ENCODE measurements around the gene HDDC2.

The HDDC2 gene

GRCh38 chr6:125307150-125307838 lies 5.5 kb upstream of the HDDC2 start:
- H3K4me3 ChIP-seq (ENCODE audit: control insufficient read depth, low read depth, low read length): no peak overlapping the region
- no peak for TF ChIP-seq CTCF (IDR thresholded peaks at IDR 0.05; ENCODE audit: control insufficient read depth, insufficient read depth, low read depth, low read length, missing control alignments)
- no peak for DNase-seq (ENCODE audit: low read depth)

GRCh38 chr6:125306756-125307149 lies 5.0 kb upstream of the HDDC2 start:
- no peak overlapping the region for H3K4me3 ChIP-seq (ENCODE audit: control insufficient read depth, low read depth, low read length)
- no peak for TF ChIP-seq CTCF (IDR thresholded peaks at IDR 0.05; ENCODE audit: control insufficient read depth, insufficient read depth, low read depth, low read length, missing control alignments)
- no peak for DNase-seq (ENCODE audit: low read depth)

- DNase-seq (ENCODE audit: low read depth): no peak
- H3K4me3 ChIP-seq (ENCODE audit: control insufficient read depth, low read depth, low read length): no peak overlapping the region
- no peak for TF ChIP-seq CTCF (IDR thresholded peaks at IDR 0.05; ENCODE audit: control insufficient read depth, insufficient read depth, low read depth, low read length, missing control alignments)
Measured at GRCh38 chr6:125304970-125305660, 3.3 kb upstream of the HDDC2 start.

- no peak for TF ChIP-seq CTCF (IDR thresholded peaks at IDR 0.05; ENCODE audit: control insufficient read depth, insufficient read depth, low read depth, low read length, missing control alignments)
- H3K4me3 ChIP-seq (ENCODE audit: control insufficient read depth, low read depth, low read length): no peak overlapping the region
- DNase-seq (ENCODE audit: low read depth): no peak
Measured at GRCh38 chr6:125303512-125303854, 1.7 kb upstream of the HDDC2 start.

- DNase-seq (ENCODE audit: low read depth): no peak
- no peak for TF ChIP-seq CTCF (IDR thresholded peaks at IDR 0.05; ENCODE audit: control insufficient read depth, insufficient read depth, low read depth, low read length, missing control alignments)
- H3K4me3 ChIP-seq (ENCODE audit: control insufficient read depth, low read depth, low read length): no peak overlapping the region
Measured at GRCh38 chr6:125302840-125303511, 1.2 kb upstream of the HDDC2 start.

- DNase-seq (ENCODE audit: low read depth): no peak
- no peak for TF ChIP-seq CTCF (IDR thresholded peaks at IDR 0.05; ENCODE audit: control insufficient read depth, insufficient read depth, low read depth, low read length, missing control alignments)
- peak overlapping the region; percentile 61 for H3K4me3 ChIP-seq (ENCODE audit: control insufficient read depth, low read depth, low read length)
Measured at GRCh38 chr6:125300992-125301434, 754 bp downstream of the HDDC2 start.
